HEK293 (cell line): ENCODE results near the gene CCL24.
"Not testable (repeated sequence)": the region's sequence is repeated elsewhere in the genome, so short reads cannot be mapped to it uniquely, and the experiment has no call there.

Experiments used
- CTCF ChIA-PET: fragments of 350-600 bp; formaldehyde crosslinking; extraction: SDS; loops from one replicate; lab custom pipeline; 2021; ENCODE audit warnings: antibody characterized with exemption; lab: Yijun Ruan, JAX
- POLR2A ChIA-PET: fragments of 300-600 bp; formaldehyde crosslinking; extraction: SDS; loops from one replicate; lab custom pipeline; 2020; ENCODE audit warnings: antibody characterized with exemption, inconsistent platforms; lab: Yijun Ruan, JAX
- H3K27ac ChIP-seq: fragments of 200-500 bp; sonication (Bioruptor generic); 2 replicates; pipeline ENCODE4 v1.5.1; 2014; ENCODE audit warnings: low read depth, low read length, control low read depth, inconsistent platforms; ENCODE audit errors: extremely low read depth
- H3K36me3 ChIP-seq, 2 experiments: fragments of 200-500 bp in 1 of 2; sonication (Bioruptor generic) in 1 of 2; 1 replicate in 1 of 2; 2 replicates in 1 of 2; pipeline ENCODE4 v1.5.1; 2014 to 2017; ENCODE audit warnings: inconsistent platforms in 2 of 2, low read length in 2 of 2; ENCODE audit not compliant: control insufficient read depth in 2 of 2, insufficient read depth in 1 of 2
- H3K4me1 ChIP-seq: fragments of 200-500 bp; sonication (Bioruptor generic); 2 replicates; pipeline ENCODE4 v1.5.1; 2014; ENCODE audit warnings: mild to moderate bottlenecking, low read length, inconsistent platforms; ENCODE audit not compliant: control insufficient read depth, insufficient read depth
- H3K4me3 ChIP-seq: 2 replicates; pipeline ENCODE4 v1.5.1; 2011; ENCODE audit warnings: low read depth, mild to moderate bottlenecking, control low read depth, low read length, moderate library complexity
- H3K9me3 ChIP-seq: fragments of 200-500 bp; sonication (Bioruptor generic); 2 replicates; pipeline ENCODE4 v1.5.1; 2014; ENCODE audit warnings: low read depth, low read length, inconsistent platforms; ENCODE audit not compliant: control insufficient read depth, insufficient read depth
- KLF1 ChIP-seq: fragments of 450-650 bp; formaldehyde crosslinking; IDR thresholded peaks from 2 replicates; pipeline ENCODE4 v1.5.1; 2016; ENCODE audit warnings: missing biosample characterization, missing genetic modification characterization
- MYNN ChIP-seq: fragments of 450-650 bp; formaldehyde crosslinking; IDR thresholded peaks from 2 replicates; pipeline ENCODE4 v1.5.1; 2016; ENCODE audit warnings: missing biosample characterization, missing genetic modification characterization, borderline replicate concordance
- ZBTB8A ChIP-seq: fragments of 450-650 bp; formaldehyde crosslinking; IDR thresholded peaks from 2 replicates; pipeline ENCODE4 v1.5.1; 2016; ENCODE audit warnings: missing biosample characterization, missing genetic modification characterization
- ZNF114 ChIP-seq: fragments of 450-650 bp; formaldehyde crosslinking; IDR thresholded peaks from 2 replicates; pipeline ENCODE4 v1.5.0; 2017; ENCODE audit warnings: missing biosample characterization, missing genetic modification characterization
- ZNF292 ChIP-seq: fragments of 450-650 bp; formaldehyde crosslinking; IDR thresholded peaks from 2 replicates; pipeline ENCODE4 v1.5.1; 2016; ENCODE audit warnings: low read depth, missing biosample characterization, missing genetic modification characterization, borderline replicate concordance
- ZNF311 ChIP-seq: fragments of 450-650 bp; formaldehyde crosslinking; IDR thresholded peaks from 2 replicates; pipeline ENCODE4 v1.5.1; 2017; ENCODE audit warnings: missing biosample characterization, missing genetic modification characterization, borderline replicate concordance
- ZNF394 ChIP-seq: fragments of 450-650 bp; formaldehyde crosslinking; IDR thresholded peaks from 2 replicates; pipeline ENCODE4 v1.5.1; 2016; ENCODE audit warnings: missing biosample characterization, missing genetic modification characterization, mild to moderate bottlenecking, moderate library complexity, borderline replicate concordance
- ZNF423 ChIP-seq: fragments of 450-650 bp; formaldehyde crosslinking; IDR thresholded peaks from 2 replicates; pipeline ENCODE4 v1.5.1; 2016; ENCODE audit warnings: missing biosample characterization, missing genetic modification characterization
- ZNF426 ChIP-seq: fragments of 450-650 bp; formaldehyde crosslinking; IDR thresholded peaks from 2 replicates; pipeline ENCODE4 v1.5.1; 2017; ENCODE audit warnings: missing biosample characterization, missing genetic modification characterization, mild to moderate bottlenecking, inconsistent platforms, moderate library complexity
- ZNF555 ChIP-seq: fragments of 450-650 bp; formaldehyde crosslinking; conservative IDR thresholded peaks from 2 replicates; pipeline ENCODE4 v1.5.1; 2017; ENCODE audit warnings: missing biosample characterization, mild to moderate bottlenecking, missing genetic modification characterization, inconsistent platforms
- ZNF558 ChIP-seq: fragments of 450-650 bp; formaldehyde crosslinking; IDR thresholded peaks from 2 replicates; pipeline ENCODE4 v1.5.1; 2016; ENCODE audit warnings: missing biosample characterization, missing genetic modification characterization
- ZNF623 ChIP-seq: fragments of 450-650 bp; formaldehyde crosslinking; IDR thresholded peaks from 2 replicates; pipeline ENCODE4 v1.5.1; 2016; ENCODE audit warnings: missing biosample characterization, missing genetic modification characterization
- ZNF654 ChIP-seq: fragments of 450-650 bp; formaldehyde crosslinking; IDR thresholded peaks from 2 replicates; pipeline ENCODE4 v1.5.1; 2016; ENCODE audit warnings: low read depth, missing biosample characterization, missing genetic modification characterization
- ZNF664 ChIP-seq: fragments of 450-650 bp; formaldehyde crosslinking; IDR thresholded peaks from 2 replicates; pipeline ENCODE4 v1.5.1; 2016; ENCODE audit warnings: missing biosample characterization, missing genetic modification characterization
- ZNF776 ChIP-seq: fragments of 450-650 bp; formaldehyde crosslinking; IDR thresholded peaks from 2 replicates; pipeline ENCODE4 v1.5.0; 2017; ENCODE audit warnings: missing biosample characterization, missing genetic modification characterization, borderline replicate concordance
- ZNF792 ChIP-seq: fragments of 450-650 bp; formaldehyde crosslinking; IDR thresholded peaks from 2 replicates; pipeline ENCODE4 v1.5.1; 2016; ENCODE audit warnings: missing biosample characterization, missing genetic modification characterization
- ZNF830 ChIP-seq: fragments of 450-650 bp; IDR thresholded peaks from 2 replicates; pipeline ENCODE4 v1.5.0; 2018; ENCODE audit warnings: missing biosample characterization, missing genetic modification characterization, low read depth, mild to moderate bottlenecking, moderate library complexity
- ZSCAN16 ChIP-seq: fragments of 450-650 bp; formaldehyde crosslinking; IDR thresholded peaks from 2 replicates; pipeline ENCODE4 v1.5.1; 2016; ENCODE audit warnings: missing biosample characterization, missing genetic modification characterization
- TF ChIP-seq, protein P1 (sequence below): fragments of 450-650 bp; formaldehyde crosslinking; conservative IDR thresholded peaks from 2 replicates; pipeline ENCODE4 v1.5.1; 2016; ENCODE audit warnings: low read depth, missing biosample characterization, missing genetic modification characterization
- TF ChIP-seq, protein P2 (sequence below): fragments of 450-650 bp; formaldehyde crosslinking; IDR thresholded peaks from 2 replicates; pipeline ENCODE4 v1.5.1; 2016; ENCODE audit warnings: missing biosample characterization, missing genetic modification characterization

Gene CCL24

DNA sequence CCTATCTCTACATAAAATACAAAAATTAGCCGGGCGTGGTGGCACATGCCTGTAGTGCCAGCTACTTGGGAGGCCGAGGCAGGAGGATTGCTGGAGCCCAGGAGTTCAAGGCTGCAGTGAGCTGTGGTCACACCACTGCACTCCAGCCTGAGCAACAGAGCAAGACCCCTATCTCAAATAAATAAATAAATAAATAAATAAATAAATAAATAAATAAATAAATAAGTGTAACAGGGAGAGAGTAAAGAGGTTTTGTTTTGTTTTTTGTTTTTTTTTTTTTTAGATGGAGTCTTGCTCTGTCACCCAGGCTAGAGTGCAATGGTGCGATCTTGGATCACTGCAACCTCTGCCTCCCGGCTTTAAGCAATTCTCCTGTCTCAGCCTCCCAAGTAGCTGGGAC is 21.0 kb downstream of the CCL24 start (continued):
- TF ChIP-seq, protein P1, sequence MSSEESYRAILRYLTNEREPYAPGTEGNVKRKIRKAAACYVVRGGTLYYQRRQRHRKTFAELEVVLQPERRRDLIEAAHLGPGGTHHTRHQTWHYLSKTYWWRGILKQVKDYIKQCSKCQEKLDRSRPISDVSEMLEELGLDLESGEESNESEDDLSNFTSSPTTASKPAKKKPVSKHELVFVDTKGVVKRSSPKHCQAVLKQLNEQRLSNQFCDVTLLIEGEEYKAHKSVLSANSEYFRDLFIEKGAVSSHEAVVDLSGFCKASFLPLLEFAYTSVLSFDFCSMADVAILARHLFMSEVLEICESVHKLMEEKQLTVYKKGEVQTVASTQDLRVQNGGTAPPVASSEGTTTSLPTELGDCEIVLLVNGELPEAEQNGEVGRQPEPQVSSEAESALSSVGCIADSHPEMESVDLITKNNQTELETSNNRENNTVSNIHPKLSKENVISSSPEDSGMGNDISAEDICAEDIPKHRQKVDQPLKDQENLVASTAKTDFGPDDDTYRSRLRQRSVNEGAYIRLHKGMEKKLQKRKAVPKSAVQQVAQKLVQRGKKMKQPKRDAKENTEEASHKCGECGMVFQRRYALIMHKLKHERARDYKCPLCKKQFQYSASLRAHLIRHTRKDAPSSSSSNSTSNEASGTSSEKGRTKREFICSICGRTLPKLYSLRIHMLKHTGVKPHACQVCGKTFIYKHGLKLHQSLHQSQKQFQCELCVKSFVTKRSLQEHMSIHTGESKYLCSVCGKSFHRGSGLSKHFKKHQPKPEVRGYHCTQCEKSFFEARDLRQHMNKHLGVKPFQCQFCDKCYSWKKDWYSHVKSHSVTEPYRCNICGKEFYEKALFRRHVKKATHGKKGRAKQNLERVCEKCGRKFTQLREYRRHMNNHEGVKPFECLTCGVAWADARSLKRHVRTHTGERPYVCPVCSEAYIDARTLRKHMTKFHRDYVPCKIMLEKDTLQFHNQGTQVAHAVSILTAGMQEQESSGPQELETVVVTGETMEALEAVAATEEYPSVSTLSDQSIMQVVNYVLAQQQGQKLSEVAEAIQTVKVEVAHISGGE (tag by site-specific recombination): peak; percentile 45
- TF ChIP-seq ZBTB8A (peak; percentile 40; the same call in 1 of the 2 replicates), ZNF394 (peak; percentile 72; the same call in 1 of the 2 replicates), ZNF426 (tag by site-specific recombination) (peak; percentile 57), ZNF654 (tag by site-specific recombination) (peak; percentile 30), ZNF292 (tag by site-specific recombination) (0 out of 2 replicates have a peak, but pooled peaks have one; percentile 18), ZNF664 (tag by site-specific recombination) (0 out of 2 replicates have a peak, but pooled peaks have one; percentile 8), ZNF623 (tag by site-specific recombination) (peak; percentile 56), ZNF555 (peak; percentile 50), ZNF558 (tag by site-specific recombination) (0 out of 2 replicates have a peak, but pooled peaks have one; percentile 29)
- TF ChIP-seq, all 188 proteins: peak for 11; not testable (repeated sequence) for 177

DNA sequence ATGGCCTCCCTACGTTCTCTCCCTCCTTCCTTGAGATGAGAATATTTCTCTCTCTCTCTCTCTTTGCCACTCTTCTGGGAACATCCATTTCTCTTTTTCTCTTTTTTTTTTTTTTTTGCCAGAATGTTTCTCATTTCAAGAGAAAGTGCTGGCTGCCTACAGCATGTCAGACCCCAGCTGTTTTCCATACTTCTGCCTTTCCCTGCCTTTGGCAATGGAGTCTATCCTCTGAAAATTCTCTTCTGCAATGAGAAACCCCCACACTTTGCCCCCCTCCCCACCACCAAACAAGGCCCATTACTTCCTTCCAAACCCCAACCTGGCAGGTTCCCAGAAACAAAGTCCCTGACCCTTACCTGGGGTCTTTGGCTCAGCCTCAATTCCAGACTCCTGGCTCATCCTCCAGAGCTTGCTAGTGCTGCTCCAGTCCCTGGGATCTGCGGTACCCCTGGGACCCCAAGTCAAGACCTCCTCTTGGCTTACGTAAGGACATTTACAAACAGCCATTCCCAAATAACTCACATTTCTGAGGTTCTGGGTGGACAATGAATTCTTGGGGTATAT is 24.2 kb downstream of the CCL24 start:
- no peaks in the 10 kb centered on the region for H3K9me3 ChIP-seq
- CTCF ChIA-PET: interaction anchor here (0.7 kb wide), 1 partner anchor 80 kb away, joined by 3 read pairs; no protein-coding TSS in a partner anchor
- no peaks in the 10 kb centered on the region for H3K36me3 ChIP-seq
- POLR2A ChIA-PET: no interaction called here
- no peak overlapping the region for H3K4me3 ChIP-seq
- no peak overlapping the region for H3K27ac ChIP-seq
- TF ChIP-seq MYNN: no peak
- TF ChIP-seq ZSCAN16 (tag by site-specific recombination): no peak
- no peak for TF ChIP-seq ZNF423 (tag by site-specific recombination)
- no peak for TF ChIP-seq ZNF114 (tag by site-specific recombination)
- no peak for TF ChIP-seq KLF1 (tag by site-specific recombination)
- TF ChIP-seq, protein P2, sequence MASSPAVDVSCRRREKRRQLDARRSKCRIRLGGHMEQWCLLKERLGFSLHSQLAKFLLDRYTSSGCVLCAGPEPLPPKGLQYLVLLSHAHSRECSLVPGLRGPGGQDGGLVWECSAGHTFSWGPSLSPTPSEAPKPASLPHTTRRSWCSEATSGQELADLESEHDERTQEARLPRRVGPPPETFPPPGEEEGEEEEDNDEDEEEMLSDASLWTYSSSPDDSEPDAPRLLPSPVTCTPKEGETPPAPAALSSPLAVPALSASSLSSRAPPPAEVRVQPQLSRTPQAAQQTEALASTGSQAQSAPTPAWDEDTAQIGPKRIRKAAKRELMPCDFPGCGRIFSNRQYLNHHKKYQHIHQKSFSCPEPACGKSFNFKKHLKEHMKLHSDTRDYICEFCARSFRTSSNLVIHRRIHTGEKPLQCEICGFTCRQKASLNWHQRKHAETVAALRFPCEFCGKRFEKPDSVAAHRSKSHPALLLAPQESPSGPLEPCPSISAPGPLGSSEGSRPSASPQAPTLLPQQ (tag by site-specific recombination): no peak
- no peak for TF ChIP-seq ZNF830 (tag by site-specific recombination)
- no peak for TF ChIP-seq ZNF311
- no peak for TF ChIP-seq ZNF776 (tag by site-specific recombination)
- no peak for TF ChIP-seq ZNF792
- no peaks in the 10 kb centered on the region for H3K4me1 ChIP-seq

DNA sequence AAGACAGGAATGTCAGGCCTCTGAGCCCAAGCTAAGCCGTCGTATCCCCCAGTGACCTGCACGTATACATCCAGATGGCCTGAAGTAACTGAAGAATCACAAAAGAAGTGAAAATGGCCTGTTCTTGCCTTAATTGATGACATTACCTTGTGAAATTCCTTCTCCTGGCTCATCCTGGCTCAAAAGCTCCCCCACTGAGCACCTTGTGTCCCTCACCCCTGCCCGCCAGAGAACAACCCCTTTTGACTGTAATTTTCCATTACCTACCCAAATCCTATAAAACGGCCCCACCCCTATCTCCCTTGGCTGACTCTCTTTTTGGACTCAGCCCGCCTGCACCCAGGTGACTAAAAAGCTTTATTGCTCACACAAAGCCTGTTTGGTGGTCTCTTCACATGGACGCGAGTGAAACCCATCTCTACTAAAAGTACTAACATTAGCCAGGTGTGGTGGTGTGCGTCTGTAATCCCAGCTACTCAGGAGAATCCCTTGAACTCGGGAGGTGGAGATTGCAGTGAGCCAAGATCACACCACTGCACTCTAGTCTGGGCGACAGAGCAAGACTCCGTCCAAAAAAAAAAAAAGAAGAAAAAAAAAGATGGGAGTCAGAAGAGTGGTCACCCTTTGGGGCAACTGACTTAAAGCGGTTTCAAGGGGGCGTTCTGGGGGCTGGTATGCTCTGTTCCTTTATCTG is 25.3 kb downstream of the CCL24 start:
- H3K27ac ChIP-seq, H3K36me3 ChIP-seq, H3K9me3 ChIP-seq, H3K4me3 ChIP-seq, H3K4me1 ChIP-seq: not testable (repeated sequence)
- CTCF ChIA-PET: interaction anchor here (0.7 kb wide), 1 partner anchor 79 kb away, joined by 3 read pairs; no protein-coding TSS in a partner anchor
- POLR2A ChIA-PET: interaction anchor here (0.7 kb wide), 1 partner anchor 141 kb away, joined by 3 read pairs; no protein-coding TSS in a partner anchor

DNA sequence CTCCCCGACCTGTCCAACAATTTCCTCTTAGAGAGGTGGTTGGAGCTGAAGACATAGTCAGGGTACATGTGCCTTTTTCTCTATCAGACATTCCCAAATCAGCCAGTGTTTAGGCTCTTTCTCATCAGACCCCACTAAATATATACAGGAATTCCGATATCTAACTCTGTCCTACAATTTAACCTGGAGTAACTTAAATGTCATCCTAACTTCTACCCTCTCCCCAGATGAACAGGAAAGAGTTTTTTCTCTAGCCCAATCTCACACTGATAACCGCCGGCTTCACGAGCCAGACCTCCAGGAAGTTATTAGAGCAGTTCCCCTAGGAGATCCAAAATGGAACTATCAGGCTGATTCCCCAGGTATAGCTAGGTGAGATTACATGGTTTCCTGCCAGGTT is 30.5 kb downstream of the CCL24 start:
- CTCF ChIA-PET: interaction anchor here (0.6 to 1.5 kb wide), 2 partner anchors 21 to 270 kb away, joined by 3 to 5 read pairs; no protein-coding TSS in a partner anchor

DNA sequence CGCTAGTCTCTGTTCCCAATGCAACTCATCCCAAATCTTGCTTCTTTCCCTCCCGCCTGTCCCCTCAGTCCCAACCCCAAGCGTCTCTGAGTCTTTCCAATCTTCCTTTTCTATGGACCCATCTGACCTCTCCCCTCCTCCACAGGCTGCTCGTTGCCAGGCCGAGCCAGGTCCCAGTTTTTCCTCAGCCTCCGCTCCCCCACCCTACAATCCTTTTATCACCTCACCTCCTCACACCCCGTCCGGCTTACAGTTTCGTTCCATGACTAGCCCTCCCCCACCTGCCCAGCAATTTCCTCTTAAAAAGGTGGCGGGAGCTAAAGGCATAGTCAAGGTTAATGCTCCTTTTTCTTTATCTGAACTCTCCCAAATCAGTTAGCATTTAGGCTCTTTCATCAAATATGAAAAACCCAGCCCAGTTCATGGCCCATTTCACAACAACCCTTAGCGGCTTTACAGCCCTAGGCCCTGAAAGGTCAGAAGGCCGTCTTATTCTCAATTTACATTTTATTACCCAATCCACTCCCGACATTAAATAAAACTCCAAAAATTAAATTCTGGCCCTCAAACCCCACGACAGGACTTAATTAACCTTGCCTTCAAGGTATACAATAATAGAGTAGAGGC is 32.8 kb downstream of the CCL24 start:
- H3K9me3 ChIP-seq, CTCF ChIA-PET, H3K4me3 ChIP-seq, H3K27ac ChIP-seq, H3K4me1 ChIP-seq, POLR2A ChIA-PET, H3K36me3 ChIP-seq: not testable (repeated sequence)

More for the DNA sequence above, 30.5 kb downstream of the CCL24 start:
- POLR2A ChIA-PET: interaction anchor here (0.9 kb wide), 1 partner anchor 13 kb away, joined by 3 read pairs; no protein-coding TSS in a partner anchor
- not testable (repeated sequence) for H3K36me3 ChIP-seq, H3K27ac ChIP-seq, H3K4me3 ChIP-seq, H3K9me3 ChIP-seq, H3K4me1 ChIP-seq
